Panc1 (cell line): ENCODE measurements around the gene OGDH. TPM values are rescaled to one million over a fixed set of nuclear protein-coding genes. Genes with fewer than 3 reads are reported as not detected.

ENCODE experiments used
- ATAC-seq: fragments of 200-7000 bp; cut with Tn5 transposase; 2 replicates; pipeline ENCODE4 v1.9.1; 2020; ENCODE audit warnings: mild to moderate bottlenecking, moderate library complexity
- BruUV-seq: library from RNA; stranded (reverse); fragments of 400-500 nt; replicated peaks from 2 replicates; lab custom pipeline; 2021; lab: Mats Ljungman, UMichigan
- CTCF ChIA-PET: fragments of 300-600 bp; sonication (Branson Sonifier 250); formaldehyde crosslinking; loops from one replicate; lab custom pipeline; 2022; ENCODE audit warnings: antibody characterized with exemption; lab: Charles Lee
- POLR2A ChIA-PET: fragments of 300-600 bp; sonication (Branson Sonifier 250); formaldehyde crosslinking; loops from one replicate; lab custom pipeline; 2022; ENCODE audit warnings: antibody characterized with exemption; lab: Charles Lee
- DNase-seq: peaks from one replicate; pipeline ENCODE4 v3.0.0-alpha.2; 2010; ENCODE audit warnings: low read depth, low spot score
- H3K27ac ChIP-seq: 2 replicates; pipeline ENCODE4 v1.5.1; 2011; ENCODE audit warnings: mild to moderate bottlenecking, low read length, inconsistent platforms
- H3K27me3 ChIP-seq: fragments of 200-500 bp; sonication (Bioruptor generic); 2 replicates; pipeline ENCODE4 v1.6.0; 2014; ENCODE audit warnings: low read length, inconsistent platforms; ENCODE audit not compliant: control insufficient read depth, insufficient read depth
- H3K36me3 ChIP-seq: fragments of 200-500 bp; sonication (Bioruptor generic); 2 replicates; pipeline ENCODE4 v1.5.1; 2014; ENCODE audit warnings: inconsistent platforms, mild to moderate bottlenecking, low read length, moderate library complexity; ENCODE audit not compliant: control insufficient read depth, insufficient read depth
- H3K4me1 ChIP-seq: 2 replicates; pipeline ENCODE4 v1.5.1; 2011; ENCODE audit warnings: inconsistent platforms, mild to moderate bottlenecking, low read length, moderate library complexity; ENCODE audit not compliant: control insufficient read depth, insufficient read depth
- H3K4me3 ChIP-seq, 2 experiments: 2 replicates each; pipeline ENCODE4 v1.5.1; 2011 to 2012; ENCODE audit warnings: low read depth in 2 of 2, low read length in 2 of 2, mild to moderate bottlenecking in 2 of 2, inconsistent platforms in 1 of 2, moderate library complexity in 1 of 2
- H3K9me3 ChIP-seq: fragments of 200-500 bp; sonication (Bioruptor generic); 2 replicates; pipeline ENCODE4 v1.5.1; 2014; ENCODE audit warnings: low read depth, mild to moderate bottlenecking, inconsistent platforms, low read length, moderate library complexity; ENCODE audit not compliant: control insufficient read depth, insufficient read depth
- CTCF ChIP-seq: fragments of 450-650 bp; IDR thresholded peaks from 2 replicates; pipeline ENCODE4 v1.5.1; 2017; ENCODE audit warnings: mild to moderate bottlenecking
- POLR2AphosphoS5 ChIP-seq: IDR thresholded peaks from 2 replicates; pipeline ENCODE4 v1.6.1; 2012; ENCODE audit warnings: mild to moderate bottlenecking, low read depth, low read length, moderate library complexity
- REST ChIP-seq, 2 experiments: IDR thresholded peaks; 2 replicates each; pipeline ENCODE4 v1.6.1; 2011 to 2012; ENCODE audit warnings: low read depth in 2 of 2, control low read depth in 1 of 2, low read length in 1 of 2, mild to moderate bottlenecking in 1 of 2, moderate library complexity in 1 of 2; ENCODE audit not compliant: insufficient read depth in 1 of 2
- SIN3A ChIP-seq: IDR thresholded peaks from 2 replicates; pipeline ENCODE4 v1.6.1; 2012; ENCODE audit warnings: low read depth, mild to moderate bottlenecking, low read length, moderate library complexity, borderline replicate concordance; ENCODE audit not compliant: insufficient read depth
- TCF7L2 ChIP-seq: IDR thresholded peaks from 2 replicates; pipeline ENCODE4 v1.6.1; 2011; ENCODE audit warnings: mild to moderate bottlenecking, low read depth, low read length, inconsistent platforms
- in situ Hi-C: cut with HindIII; loops from 2 replicates; pipeline ENCODE4 v1.10.0; 2016; ENCODE audit warnings: low sequenced_read_pairs, low pct_unique_long_range_greater_than_20kb
- intact Hi-C: fragments of 100-400 bp; cut with micrococcal nuclease; formaldehyde crosslinking; loops from one replicate; pipeline ENCODE4 v1.10.0; 2022; ENCODE audit not compliant: unreplicated experiment
- total RNA-seq: library from RNA; stranded (reverse); gene quantifications from one replicate; pipeline ENCODE4 v1.2.1, GENCODE V29; 2021; ENCODE audit not compliant: unreplicated experiment

OGDH gene
- total RNA-seq, 1 experiment from 2014 or later, result 166 TPM

- in situ Hi-C loops (no loop called here), intact Hi-C loops (loop anchor here (10.0 kb wide), 1 partner anchor 322 kb away; no protein-coding TSS in a partner anchor)
- no peak for TF ChIP-seq TCF7L2
- no peak for TF ChIP-seq CTCF
- TF ChIP-seq SIN3A, result no peak
- TF ChIP-seq REST (IDR thresholded peaks at IDR 0.05; ENCODE audit: insufficient read depth in 1 of 2, low read depth in 2 of 2, low read length in 1 of 2), result no peak
- TF ChIP-seq POLR2AphosphoS5, result no peak
- Histone ChIP-seq H3K9me3 (no peaks in the 10 kb centered on the region), H3K4me1 (peaks cover 6% of the 10 kb centered on the region; the same call in 1 of the 2 replicates), H3K36me3 (peaks cover 18% of the 10 kb centered on the region), H3K4me3 (no peak overlapping the region), H3K27me3 (no peaks in the 10 kb centered on the region), H3K27ac (no peak overlapping the region)
- ATAC-seq (no peak), DNase-seq (no peak)
- ChIA-PET CTCF (interaction anchor here (0.5 to 1.1 kb wide), 2 partner anchors 12 to 31 kb away, joined by 3 to 4 read pairs; no protein-coding TSS in a partner anchor), POLR2A (no interaction called here)
- no TSS peak for BruUV-seq
Measured at GRCh38 chr7:44566680-44567079, 39.7 kb upstream of the OGDH start.

GRCh38 chr7:44567884-44568283 is 38.5 kb upstream of the OGDH start:
- Histone ChIP-seq H3K27me3 (no peaks in the 10 kb centered on the region), H3K4me1 (peaks cover 9% of the 10 kb centered on the region), H3K9me3 (no peaks in the 10 kb centered on the region), H3K27ac (no peak overlapping the region), H3K36me3 (peaks cover 29% of the 10 kb centered on the region), H3K4me3 (no peak overlapping the region)
- TF ChIP-seq POLR2AphosphoS5 (no peak), TCF7L2 (no peak), SIN3A (no peak), REST (IDR thresholded peaks at IDR 0.05; ENCODE audit: insufficient read depth in 1 of 2, low read depth in 2 of 2, low read length in 1 of 2) (no peak), CTCF (no peak)
- DNase-seq, result no peak
- POLR2A ChIA-PET, result no interaction called here
- no peak for ATAC-seq
- CTCF ChIA-PET, result interaction anchor here (0.5 kb wide), 1 partner anchor 181 kb away, joined by 3 read pairs; the partner anchor contains the start of gene ZMIZ2
- intact Hi-C loops, result loop anchor here (10.0 kb wide), 1 partner anchor 323 kb away; no protein-coding TSS in a partner anchor
- no TSS peak for BruUV-seq
- in situ Hi-C loops, result no loop called here
